Activated naive CD4-positive, alpha-beta T cell treated with anti-CD3 and anti-CD28 coated beads for 36 hours (primary cell): ENCODE data around the gene COL23A1. TPM values are rescaled to one million over a fixed set of nuclear protein-coding genes. Genes with fewer than 3 reads are reported as not detected.

ENCODE experiments used
- CTCF ChIA-PET: fragments of 350-600 bp; sonication (Branson Sonifier 250); formaldehyde crosslinking; loops from one replicate; lab custom pipeline; 2021; ENCODE audit warnings: antibody characterized with exemption; lab: Charles Lee
- DNase-seq: peaks from one replicate; pipeline ENCODE4 v3.0.0-alpha.2; 2020
- H3K27ac Mint-ChIP-seq: one replicate; pipeline ENCODE4 v1.8.0; 2021; ENCODE audit warnings: mild to moderate bottlenecking, mixed read lengths
- H3K27me3 Mint-ChIP-seq: one replicate; pipeline ENCODE4 v1.8.0; 2021; ENCODE audit warnings: low read depth, mixed read lengths
- H3K36me3 Mint-ChIP-seq: one replicate; pipeline ENCODE4 v1.8.0; 2021; ENCODE audit warnings: low read depth, mixed read lengths
- H3K4me1 Mint-ChIP-seq: one replicate; pipeline ENCODE4 v1.8.0; 2021; ENCODE audit warnings: low read depth, mixed read lengths
- H3K4me3 Mint-ChIP-seq: one replicate; pipeline ENCODE4 v1.8.0; 2021; ENCODE audit warnings: mild to moderate bottlenecking, moderate library complexity, mixed read lengths
- H3K9me3 Mint-ChIP-seq: one replicate; pipeline ENCODE4 v1.8.0; 2021; ENCODE audit warnings: mixed read lengths
- intact Hi-C: fragments of 100-400 bp; cut with micrococcal nuclease; formaldehyde crosslinking; loops from one replicate; pipeline ENCODE4 v1.15.1; 2023
- total RNA-seq, 2 experiments: library from RNA; stranded (reverse); gene quantifications; one replicate each; pipeline ENCODE4 v1.2.3, GENCODE V29; 2021

The COL23A1 gene
- under 1 TPM in 1 of 2 experiments, not detected in 1; 0.07 TPM for total RNA-seq

DNA sequence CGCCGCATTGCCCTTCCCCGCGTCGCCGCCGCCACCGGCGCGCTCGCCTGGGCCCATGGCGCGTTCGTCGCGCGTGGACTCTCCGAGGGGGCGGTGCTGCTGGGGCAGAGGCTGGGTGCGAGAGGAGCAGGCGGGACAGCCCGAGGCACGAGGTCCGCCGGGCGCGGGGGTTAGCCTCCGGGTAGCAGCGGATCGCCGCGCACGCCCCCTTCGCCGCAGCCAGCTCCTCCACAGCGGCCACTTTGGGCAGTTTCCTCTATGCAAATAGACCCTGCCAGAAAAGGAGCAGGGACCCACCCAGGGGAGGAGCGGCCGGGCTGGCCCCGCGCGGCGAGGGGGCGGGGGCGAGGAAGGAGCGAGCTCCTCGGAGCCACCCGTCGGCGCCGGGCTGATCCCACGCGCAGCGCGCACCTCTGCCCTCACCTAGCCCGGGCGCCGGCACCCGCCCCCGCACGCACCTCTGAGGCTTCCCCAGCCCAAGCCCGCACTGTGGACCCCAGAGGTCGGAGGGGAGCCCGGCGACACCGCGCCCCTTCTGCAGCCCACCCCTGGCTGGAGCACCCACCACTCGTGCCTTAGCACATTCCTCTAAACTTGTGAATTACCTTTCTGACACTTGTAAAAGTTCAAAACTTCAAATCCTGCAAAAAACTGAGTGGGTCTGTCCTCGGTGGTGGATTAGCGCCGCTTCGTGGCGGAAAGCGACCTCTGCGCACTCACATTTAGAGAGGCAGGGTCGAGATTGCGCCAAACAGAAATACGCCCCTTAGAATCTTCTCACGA lies at the start of gene COL23A1:
Gene COL23A1 (minus strand): TSS at position 253 of the 783 bp plus-strand sequence.
- intact Hi-C loops = loop anchor here (1.0 kb wide), 2 partner anchors 310 to 358 kb away; partner anchors contain the start of gene PHYKPL
- Mint-ChIP-seq H3K4me3 (peak within 1 kb of the TSS; percentile 57), H3K27ac (no peak within 1 kb of the TSS), H3K27me3 (peaks cover 45% of the 10 kb centered on the region), H3K4me1 (peaks cover 7% of the 10 kb centered on the region), H3K36me3 (peaks cover 14% of the 10 kb centered on the region), H3K9me3 (peaks cover 15% of the 10 kb centered on the region)
- DNase-seq = peak; percentile 63
- CTCF ChIA-PET = interaction anchor here (0.5 to 2.0 kb wide), 3 partner anchors 14 to 130 kb away, joined by 3 to 6 read pairs (median 5); no protein-coding TSS in a partner anchor

DNA sequence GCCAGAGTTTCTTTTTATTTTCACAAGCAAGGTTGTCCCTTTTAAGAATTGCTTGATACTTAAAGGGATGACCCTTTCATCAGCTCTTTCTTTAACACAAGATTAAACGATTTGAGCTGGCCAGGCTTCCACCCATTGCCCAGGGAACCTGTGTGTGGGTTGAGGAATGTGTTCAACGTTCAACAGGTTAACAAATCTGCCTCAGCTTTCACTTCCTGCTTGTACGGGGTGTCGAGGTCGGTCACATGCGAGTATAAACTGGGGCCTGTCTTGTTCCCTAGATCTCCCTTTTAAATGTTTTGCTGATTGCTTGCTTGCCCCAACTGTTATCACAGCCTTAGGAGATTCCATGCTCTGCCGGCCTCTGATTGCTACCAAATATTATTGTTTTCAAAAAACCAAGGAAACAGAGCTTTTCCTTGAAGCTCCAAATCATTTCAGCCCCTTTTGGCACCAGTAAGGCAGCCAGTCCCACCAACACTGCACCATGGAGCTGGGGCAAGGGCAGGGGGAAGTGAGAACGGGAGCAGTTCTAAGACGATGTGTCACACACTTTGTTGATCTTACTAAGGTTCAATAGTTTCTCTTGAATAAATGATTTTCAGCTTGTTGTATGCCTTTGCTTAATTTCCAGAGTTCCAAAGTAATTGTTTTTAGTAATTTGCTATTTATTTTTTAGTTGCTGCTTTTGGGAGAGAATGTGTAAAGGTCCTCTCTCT lies 47.3 kb upstream of the COL23A1 start:
- Mint-ChIP-seq H3K9me3 (peaks cover 1% of the 10 kb centered on the region), H3K27me3 (peaks cover 9% of the 10 kb centered on the region), H3K36me3 (no peaks in the 10 kb centered on the region), H3K4me3 (no peak overlapping the region), H3K27ac (no peak overlapping the region), H3K4me1 (no peaks in the 10 kb centered on the region)
- intact Hi-C loops = no loop called here
- DNase-seq = no peak
- CTCF ChIA-PET = interaction anchor here (1.1 kb wide), 1 partner anchor 357 kb away, joined by 3 read pairs; no protein-coding TSS in a partner anchor

DNA sequence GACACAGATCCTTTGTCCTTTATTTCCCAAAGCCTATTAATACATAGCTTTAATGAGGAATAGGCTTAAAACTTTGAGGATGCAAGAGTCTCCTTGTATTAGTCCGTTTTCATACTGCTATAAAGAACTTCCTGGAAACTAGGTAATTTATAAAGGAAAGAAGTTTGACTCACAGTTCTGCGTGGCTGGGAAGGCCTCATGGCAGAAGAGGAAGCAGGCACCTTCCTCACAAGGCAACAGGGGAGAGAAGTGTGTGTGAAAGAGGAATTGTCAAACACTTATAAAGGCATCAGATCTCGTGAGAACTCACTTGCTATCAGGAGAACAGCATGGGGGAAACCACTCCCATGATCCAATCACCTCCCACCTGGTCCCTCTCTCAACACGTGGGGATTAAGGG lies 42.1 kb upstream of the COL23A1 start:
- H3K9me3 Mint-ChIP-seq = no peaks in the 10 kb centered on the region
- no peaks in the 10 kb centered on the region for H3K4me1 Mint-ChIP-seq
- CTCF ChIA-PET = no interaction called here
- H3K36me3 Mint-ChIP-seq = no peaks in the 10 kb centered on the region
- DNase-seq = no peak
- H3K4me3 Mint-ChIP-seq = no peak overlapping the region
- peaks cover 9% of the 10 kb centered on the region for H3K27me3 Mint-ChIP-seq
- H3K27ac Mint-ChIP-seq = no peak overlapping the region
- intact Hi-C loops = no loop called here

DNA sequence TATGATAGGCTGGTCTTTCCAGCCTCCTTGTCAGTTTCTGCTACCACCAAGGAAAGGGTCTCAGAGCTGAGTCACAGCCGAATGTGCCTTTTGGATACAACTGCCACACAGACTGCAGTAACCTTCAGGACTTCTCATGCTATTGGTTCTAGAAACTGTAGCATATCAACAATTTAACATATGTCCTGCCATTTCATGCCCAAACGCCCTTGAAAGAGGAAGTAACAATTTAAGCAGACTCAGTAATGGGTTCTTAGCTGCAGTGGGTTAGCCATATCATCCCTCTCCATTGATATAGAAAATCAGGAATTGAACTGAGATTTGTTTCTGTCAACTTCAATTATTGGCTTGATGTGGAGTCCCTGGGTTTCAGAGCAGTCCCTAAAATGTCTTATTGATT lies 40.8 kb upstream of the COL23A1 start:
- Mint-ChIP-seq H3K36me3 (peaks cover 2% of the 10 kb centered on the region), H3K4me1 (no peaks in the 10 kb centered on the region), H3K9me3 (no peaks in the 10 kb centered on the region), H3K27ac (no peak overlapping the region), H3K27me3 (peaks cover 9% of the 10 kb centered on the region), H3K4me3 (no peak overlapping the region)
- DNase-seq = no peak
- CTCF ChIA-PET = no interaction called here
- intact Hi-C loops = no loop called here

DNA sequence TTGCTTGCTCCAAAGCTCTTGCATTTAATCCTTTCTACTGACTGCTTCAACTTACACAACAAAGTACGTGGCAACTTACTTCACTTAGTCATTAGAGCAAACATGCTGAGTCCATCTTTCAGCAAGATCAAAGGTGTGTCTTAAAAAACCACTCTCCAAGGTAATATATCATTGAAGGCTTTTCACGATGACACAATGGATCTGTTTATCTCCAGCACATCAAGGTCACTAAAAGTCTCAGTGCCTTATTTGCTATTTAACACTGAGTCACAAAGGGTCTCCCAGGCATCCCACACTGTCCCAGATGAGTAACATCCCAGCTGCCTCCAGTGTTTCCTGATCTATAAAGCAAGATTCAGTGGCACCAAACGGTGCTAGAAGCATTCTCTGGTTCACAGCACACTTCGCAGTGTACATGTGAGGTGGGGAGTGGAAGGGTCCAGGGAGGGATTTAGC lies 40.3 kb upstream of the COL23A1 start:
- intact Hi-C loops = no loop called here
- Mint-ChIP-seq H3K27ac (no peak overlapping the region), H3K4me1 (peaks cover 4% of the 10 kb centered on the region), H3K9me3 (no peaks in the 10 kb centered on the region), H3K4me3 (no peak overlapping the region), H3K36me3 (peaks cover 7% of the 10 kb centered on the region), H3K27me3 (peaks cover 9% of the 10 kb centered on the region)
- CTCF ChIA-PET = no interaction called here
- DNase-seq = no peak

DNA sequence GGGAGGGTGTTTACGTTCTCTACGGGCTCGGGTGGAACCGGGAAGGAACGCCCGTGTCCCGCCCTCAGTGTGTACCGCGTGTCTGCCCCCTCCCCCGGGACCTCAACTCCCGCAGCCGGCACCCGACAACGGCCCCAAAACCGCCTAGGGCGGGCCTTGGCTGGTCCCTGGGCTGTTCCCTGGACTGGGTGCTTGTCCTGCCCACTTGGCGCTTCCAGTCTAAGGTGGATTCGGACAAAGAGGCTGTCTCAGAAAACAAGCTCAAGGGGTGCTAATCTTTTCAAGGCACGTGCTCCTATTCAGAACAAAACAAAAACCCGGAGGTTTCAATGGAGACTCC lies 37.0 kb upstream of the COL23A1 start:
- intact Hi-C loops = loop anchor here (2.0 to 10.0 kb wide), 7 partner anchors 232 to 1072 kb away; partner anchors contain the start of genes CANX, HNRNPH1, RUFY1 and TMED9
- Mint-ChIP-seq H3K36me3 (peaks cover 11% of the 10 kb centered on the region), H3K9me3 (no peaks in the 10 kb centered on the region), H3K27ac (peak overlapping the region; percentile 46), H3K27me3 (no peaks in the 10 kb centered on the region), H3K4me3 (peak overlapping the region; percentile 60), H3K4me1 (peaks cover 24% of the 10 kb centered on the region)
- CTCF ChIA-PET = no interaction called here
- DNase-seq = no peak

DNA sequence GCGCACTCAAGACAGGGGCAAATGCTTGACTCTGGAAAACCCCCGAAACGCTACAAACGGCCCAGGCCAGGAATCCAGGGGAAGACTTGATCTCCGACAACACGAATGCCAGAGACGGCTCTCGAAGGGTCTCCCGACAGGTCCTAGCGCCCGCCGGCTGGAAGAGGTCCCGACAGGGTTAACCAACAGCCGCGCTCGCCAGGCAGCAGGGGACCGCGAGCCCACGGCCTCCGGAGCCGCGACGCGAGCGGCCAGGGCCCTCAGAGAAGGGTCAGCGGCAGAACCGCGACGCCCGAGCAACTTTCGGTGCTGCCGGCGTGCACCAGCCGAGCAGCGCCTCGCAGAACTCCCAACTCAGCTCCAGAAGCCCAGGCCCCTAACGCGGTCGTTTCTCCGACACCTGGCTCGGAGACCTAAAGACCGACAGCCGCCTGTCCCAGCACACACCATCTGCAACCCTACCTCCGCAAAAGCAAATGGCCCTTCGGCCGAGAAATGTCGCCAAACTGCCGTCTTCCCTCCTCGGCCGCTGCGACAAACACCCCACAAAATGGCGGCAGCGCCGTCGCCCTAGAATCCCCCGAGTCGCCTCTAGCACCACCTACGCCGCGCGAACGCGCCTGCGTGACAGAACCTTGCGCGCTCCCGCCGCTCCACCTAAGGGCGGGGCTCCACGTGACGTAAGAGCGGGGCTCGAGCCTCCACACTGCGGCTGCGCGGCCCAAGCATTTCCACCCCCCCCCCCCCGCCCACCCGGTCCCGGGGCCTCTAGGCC lies 36.5 kb upstream of the COL23A1 start, which contains the start of gene CLK4:
Gene CLK4 (minus strand): TSS at position 567 of the 775 bp plus-strand sequence. CDS start 3,634 bp downstream, outside the sequence.
- CTCF ChIA-PET = no interaction called here
- Mint-ChIP-seq H3K4me3 (peak within 1 kb of the TSS; percentile 97), H3K27ac (peak within 1 kb of the TSS; percentile 95)

DNA sequence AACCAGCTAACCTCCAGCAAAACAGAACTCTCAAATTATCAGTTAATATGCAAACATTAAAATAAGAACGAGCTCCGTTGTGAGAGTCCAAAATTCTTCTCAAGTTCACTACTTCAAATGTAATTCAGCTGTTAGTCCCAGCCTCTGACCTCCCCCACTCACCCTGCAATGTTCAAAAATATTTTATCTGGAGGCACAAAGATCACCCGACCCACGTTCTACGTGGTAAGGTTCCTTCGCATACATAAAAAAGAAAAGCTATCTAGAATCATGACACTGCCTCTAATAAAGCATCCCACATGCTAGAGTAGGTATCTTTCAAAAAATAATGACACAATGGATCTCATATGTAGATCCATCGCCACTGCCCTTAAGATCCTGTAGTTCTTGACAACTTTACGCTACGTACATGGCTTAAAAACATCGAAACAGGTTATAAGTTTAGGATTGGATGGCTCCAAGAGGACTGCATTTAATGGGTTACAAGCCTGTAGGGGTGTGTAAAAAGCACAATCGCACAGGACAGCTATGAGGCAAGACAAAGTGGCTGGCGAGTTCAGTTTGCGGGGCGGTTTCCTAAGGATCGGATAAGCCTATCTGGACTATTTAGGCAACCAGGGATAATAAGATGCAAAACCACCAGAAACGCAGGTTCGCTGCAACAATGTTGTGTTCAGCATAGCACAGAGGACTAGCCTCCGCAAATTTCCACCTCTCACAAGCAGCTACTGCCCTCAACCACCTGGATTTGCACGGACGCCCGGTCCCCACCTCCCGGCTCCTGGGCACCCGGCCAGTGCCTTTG lies 35.7 kb upstream of the COL23A1 start:
- Mint-ChIP-seq H3K27ac (peak overlapping the region; percentile 95), H3K36me3 (peaks cover 17% of the 10 kb centered on the region), H3K4me1 (peaks cover 32% of the 10 kb centered on the region), H3K9me3 (no peaks in the 10 kb centered on the region), H3K4me3 (peak overlapping the region; percentile 97), H3K27me3 (no peaks in the 10 kb centered on the region)
- DNase-seq = no peak
- CTCF ChIA-PET = interaction anchor here (1.5 kb wide), 1 partner anchor 105 kb away, joined by 4 read pairs; the partner anchor contains the start of gene ZNF354A
- intact Hi-C loops = loop anchor here (1.0 to 10.0 kb wide), 9 partner anchors 104 to 1073 kb away; partner anchors contain the start of genes CANX, HNRNPH1, RUFY1 and TMED9

More for the DNA sequence above, 36.5 kb upstream of the COL23A1 start, which contains the start of gene CLK4:
- no peaks in the 10 kb centered on the region for H3K27me3 Mint-ChIP-seq
- no peaks in the 10 kb centered on the region for H3K9me3 Mint-ChIP-seq
- intact Hi-C loops = loop anchor here (1.0 to 10.0 kb wide), 8 partner anchors 104 to 1072 kb away; partner anchors contain the start of genes CANX, HNRNPH1, RUFY1 and TMED9
- peak; percentile 97 for DNase-seq
- peaks cover 28% of the 10 kb centered on the region for H3K4me1 Mint-ChIP-seq
- peaks cover 14% of the 10 kb centered on the region for H3K36me3 Mint-ChIP-seq

DNA sequence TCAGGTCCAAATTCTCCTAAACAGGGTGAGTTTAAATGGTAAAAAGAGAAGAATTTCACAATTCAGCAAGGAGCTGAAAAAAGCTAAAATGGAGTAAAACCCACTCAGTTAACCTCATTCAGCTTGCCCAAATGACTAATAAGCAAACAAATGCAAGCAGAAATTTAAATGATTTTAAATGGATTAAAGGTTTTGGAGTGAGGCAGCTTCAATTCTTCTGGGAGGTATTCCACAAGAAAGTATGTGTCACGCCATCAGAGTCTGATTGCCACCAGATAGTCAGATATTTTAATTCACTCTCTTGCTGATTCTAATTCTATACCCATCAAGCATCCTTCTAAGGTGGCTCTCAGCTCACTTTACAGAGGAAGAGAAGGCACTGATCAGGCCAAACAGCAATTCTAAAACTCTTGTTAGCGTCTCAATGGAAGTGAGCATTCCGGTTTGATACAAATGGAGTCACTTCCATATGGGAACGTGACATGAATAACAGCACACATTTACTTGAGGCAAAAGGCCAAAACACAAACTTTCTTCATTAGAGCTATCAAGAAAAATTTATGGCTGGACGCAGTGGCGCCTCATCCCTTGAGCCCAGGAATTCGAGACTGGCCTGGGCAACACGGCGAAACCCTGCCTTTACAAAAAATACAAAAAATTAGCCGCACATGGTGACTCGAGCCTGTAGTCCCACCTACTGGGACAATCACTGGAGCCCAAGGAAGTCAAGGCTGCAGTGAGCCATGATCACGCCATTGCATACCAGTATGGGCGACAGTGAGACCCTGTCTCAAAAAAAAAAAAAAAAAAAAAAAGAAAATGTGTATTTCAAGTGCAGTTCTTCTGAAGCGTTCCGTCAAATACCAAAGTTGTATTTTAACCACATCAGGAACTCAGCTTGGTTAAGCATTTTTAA lies 34.7 kb upstream of the COL23A1 start:
- no peaks in the 10 kb centered on the region for H3K9me3 Mint-ChIP-seq
- H3K36me3 Mint-ChIP-seq = peaks cover 27% of the 10 kb centered on the region
- peak overlapping the region; percentile 97 for H3K4me3 Mint-ChIP-seq
- H3K27me3 Mint-ChIP-seq = no peaks in the 10 kb centered on the region
- peak; percentile 16 for DNase-seq
- CTCF ChIA-PET = interaction anchor here (0.9 to 1.5 kb wide), 2 partner anchors 61 to 106 kb away, joined by 3 to 4 read pairs; partner anchors contain the start of gene ZNF354A
- H3K4me1 Mint-ChIP-seq = peaks cover 42% of the 10 kb centered on the region
- peak overlapping the region; percentile 95 for H3K27ac Mint-ChIP-seq
- intact Hi-C loops = loop anchor here (2.0 to 10.0 kb wide), 5 partner anchors 397 to 1030 kb away; partner anchors contain the start of genes RUFY1, TMED9 and ZNF879

DNA sequence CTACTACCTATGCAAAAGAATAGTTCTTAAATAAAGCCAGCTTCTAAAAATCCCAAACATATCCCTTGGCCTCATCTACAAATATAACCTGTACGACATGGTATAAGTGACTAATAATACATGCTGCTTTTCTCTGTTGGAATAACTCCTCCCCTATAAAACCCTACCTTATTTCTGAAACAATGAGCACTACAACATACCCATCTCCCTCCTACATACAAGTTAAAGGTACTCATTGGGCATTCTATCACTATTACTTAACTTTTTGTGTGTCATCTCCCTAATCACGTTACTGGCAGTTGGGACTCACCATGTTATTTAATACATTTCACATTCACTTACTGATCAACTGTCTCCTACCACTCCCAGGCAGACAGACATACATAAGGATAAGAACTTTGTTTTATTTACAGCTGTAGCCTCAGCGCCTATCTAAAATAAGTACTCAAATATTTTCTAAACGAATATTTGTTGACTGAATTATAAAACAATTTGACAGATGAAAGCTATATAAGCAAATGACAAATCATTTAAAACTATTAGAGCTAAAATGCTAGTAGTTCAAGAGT lies 32.6 kb upstream of the COL23A1 start:
- DNase-seq = no peak
- Mint-ChIP-seq H3K4me3 (no peak overlapping the region), H3K36me3 (peaks cover 40% of the 10 kb centered on the region), H3K27me3 (no peaks in the 10 kb centered on the region), H3K9me3 (no peaks in the 10 kb centered on the region), H3K4me1 (peaks cover 55% of the 10 kb centered on the region), H3K27ac (no peak overlapping the region)
- intact Hi-C loops = loop anchor here (10.0 kb wide), 1 partner anchor 1028 kb away; the partner anchor contains the start of gene TMED9
- CTCF ChIA-PET = interaction anchor here (1.4 to 1.5 kb wide), 2 partner anchors 10 to 15 kb away, joined by 3 read pairs; no protein-coding TSS in a partner anchor
